Osteoblast (primary cell): Measurements from ENCODE around the gene SLC43A1. TPM values are rescaled to one million over a fixed set of nuclear protein-coding genes. Genes with fewer than 3 reads are reported as not detected.

Experiments used
- DNase-seq: peaks from one replicate; pipeline ENCODE4 v3.0.0; 2011; ENCODE audit warnings: low spot score, mixed read lengths; ENCODE audit not compliant: insufficient read length; ENCODE audit errors: missing footprints
- H2AFZ ChIP-seq: 2 replicates; pipeline ENCODE4 v1.6.0; 2011; ENCODE audit warnings: mild to moderate bottlenecking, low read length
- H3K27ac ChIP-seq: 2 replicates; pipeline ENCODE4 v1.5.1; 2011; ENCODE audit warnings: mild to moderate bottlenecking, low read depth, low read length, moderate library complexity
- H3K27me3 ChIP-seq: 2 replicates; pipeline ENCODE4 v1.6.0; 2012; ENCODE audit warnings: mild to moderate bottlenecking, control low read depth, inconsistent platforms, low read length, moderate library complexity; ENCODE audit not compliant: insufficient read depth
- H3K36me3 ChIP-seq: 2 replicates; pipeline ENCODE4 v1.5.1; 2011; ENCODE audit warnings: mild to moderate bottlenecking, low read length, control low read depth, moderate library complexity; ENCODE audit not compliant: insufficient read depth
- H3K4me1 ChIP-seq: 2 replicates; pipeline ENCODE4 v1.5.1; 2011; ENCODE audit warnings: mild to moderate bottlenecking, low read length, control low read depth, moderate library complexity; ENCODE audit not compliant: insufficient read depth
- H3K4me2 ChIP-seq: 2 replicates; pipeline ENCODE4 v1.6.0; 2011; ENCODE audit warnings: mild to moderate bottlenecking, low read length; ENCODE audit not compliant: insufficient read depth
- H3K4me3 ChIP-seq: fragments of 200-600 bp; sonication (generic); 3 replicates; pipeline ENCODE4 v1.5.1; 2012; ENCODE audit warnings: mild to moderate bottlenecking, low read length, inconsistent platforms; ENCODE audit not compliant: insufficient read depth
- H3K79me2 ChIP-seq: 2 replicates; pipeline ENCODE4 v1.6.0; 2012; ENCODE audit warnings: mild to moderate bottlenecking, low read length, control low read depth, inconsistent platforms; ENCODE audit not compliant: insufficient read depth
- H3K9me3 ChIP-seq: 2 replicates; pipeline ENCODE4 v1.5.1; 2011; ENCODE audit warnings: low read depth, low read length, control low read depth
- H4K20me1 ChIP-seq: 2 replicates; pipeline ENCODE4 v1.6.0; 2012; ENCODE audit warnings: mild to moderate bottlenecking, low read length, control low read depth; ENCODE audit not compliant: insufficient read depth
- total RNA-seq: library from RNA; depleted of rRNA; stranded (reverse); fragments of >200 nt; gene quantifications from 2 replicates; pipeline ENCODE4 v1.2.3, GENCODE V29; 2012
- TF ChIP-seq, protein P1 (sequence below): IDR thresholded peaks from 2 replicates; pipeline ENCODE4 v1.5.1; 2011; ENCODE audit warnings: mild to moderate bottlenecking, low read depth, low read length, moderate library complexity; ENCODE audit errors: extremely low read depth

SLC43A1 gene
- total RNA-seq, 1 donor = 18.5 TPM

DNA sequence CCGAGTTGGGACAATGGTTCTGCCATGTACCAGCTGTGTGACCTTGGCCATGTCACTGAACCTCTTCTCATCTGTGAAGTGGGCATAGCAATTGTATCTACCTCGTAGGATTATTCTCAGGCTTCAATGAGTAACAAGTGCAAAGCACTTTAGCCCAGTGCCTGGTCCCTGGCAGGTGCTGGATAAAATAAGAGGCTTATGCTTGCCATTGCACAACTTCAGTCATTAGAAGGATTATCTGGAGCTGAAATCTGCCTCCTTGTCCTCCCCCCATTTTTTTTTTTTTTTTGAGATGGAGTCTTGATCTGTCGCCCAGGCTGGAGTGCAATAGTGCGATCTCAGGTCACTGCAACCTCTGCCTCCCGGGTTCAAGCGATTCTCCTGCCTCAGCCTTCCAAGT lies 29.1 kb upstream of the SLC43A1 start:
- Histone ChIP-seq H3K4me3 (no peak overlapping the region), H3K9me3 (no peaks in the 10 kb centered on the region)
- TF ChIP-seq, protein P1, sequence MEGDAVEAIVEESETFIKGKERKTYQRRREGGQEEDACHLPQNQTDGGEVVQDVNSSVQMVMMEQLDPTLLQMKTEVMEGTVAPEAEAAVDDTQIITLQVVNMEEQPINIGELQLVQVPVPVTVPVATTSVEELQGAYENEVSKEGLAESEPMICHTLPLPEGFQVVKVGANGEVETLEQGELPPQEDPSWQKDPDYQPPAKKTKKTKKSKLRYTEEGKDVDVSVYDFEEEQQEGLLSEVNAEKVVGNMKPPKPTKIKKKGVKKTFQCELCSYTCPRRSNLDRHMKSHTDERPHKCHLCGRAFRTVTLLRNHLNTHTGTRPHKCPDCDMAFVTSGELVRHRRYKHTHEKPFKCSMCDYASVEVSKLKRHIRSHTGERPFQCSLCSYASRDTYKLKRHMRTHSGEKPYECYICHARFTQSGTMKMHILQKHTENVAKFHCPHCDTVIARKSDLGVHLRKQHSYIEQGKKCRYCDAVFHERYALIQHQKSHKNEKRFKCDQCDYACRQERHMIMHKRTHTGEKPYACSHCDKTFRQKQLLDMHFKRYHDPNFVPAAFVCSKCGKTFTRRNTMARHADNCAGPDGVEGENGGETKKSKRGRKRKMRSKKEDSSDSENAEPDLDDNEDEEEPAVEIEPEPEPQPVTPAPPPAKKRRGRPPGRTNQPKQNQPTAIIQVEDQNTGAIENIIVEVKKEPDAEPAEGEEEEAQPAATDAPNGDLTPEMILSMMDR = no peak

GRCh38 chr11:57543593-57543992 lies 28.1 kb upstream of the SLC43A1 start:
- TF ChIP-seq, protein P1 = no peak

More for the DNA sequence above, 29.1 kb upstream of the SLC43A1 start:
- Histone ChIP-seq H3K4me2 (no peak overlapping the region), H4K20me1 (no peaks in the 10 kb centered on the region), H3K27ac (no peak overlapping the region), H3K27me3 (peaks cover 5% of the 10 kb centered on the region), H3K4me1 (peaks cover 4% of the 10 kb centered on the region), H3K79me2 (no peaks in the 10 kb centered on the region), H2AFZ (no peak overlapping the region), H3K36me3 (peaks cover 4% of the 10 kb centered on the region)
- no peak for DNase-seq

DNA sequence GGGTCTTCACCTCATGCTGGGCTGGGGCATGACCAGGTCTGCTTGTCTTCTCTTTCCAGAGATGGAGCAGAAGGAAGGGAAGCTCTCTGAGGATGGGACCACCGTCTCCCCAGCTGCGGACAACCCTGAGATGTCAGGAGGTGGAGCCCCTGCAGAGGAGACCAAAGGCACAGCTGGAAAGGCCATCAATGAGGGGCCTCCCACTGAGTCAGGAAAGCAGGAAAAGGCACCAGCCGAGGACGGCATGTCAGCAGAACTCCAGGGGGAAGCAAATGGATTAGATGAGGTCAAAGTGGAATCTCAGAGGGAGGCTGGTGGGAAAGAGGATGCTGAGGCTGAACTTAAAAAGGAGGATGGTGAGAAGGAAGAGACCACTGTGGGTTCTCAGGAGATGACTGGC lies 27.1 kb upstream of the SLC43A1 start:
- Histone ChIP-seq H3K27ac (no peak overlapping the region), H3K79me2 (no peaks in the 10 kb centered on the region)

More at GRCh38 chr11:57543593-57543992, 28.1 kb upstream of the SLC43A1 start:
- no peak for DNase-seq
- Histone ChIP-seq H3K36me3 (no peaks in the 10 kb centered on the region), H2AFZ (no peak overlapping the region), H3K9me3 (no peaks in the 10 kb centered on the region), H3K27me3 (peaks cover 5% of the 10 kb centered on the region), H3K4me3 (no peak overlapping the region), H3K4me1 (peaks cover 4% of the 10 kb centered on the region), H3K27ac (no peak overlapping the region), H3K79me2 (no peaks in the 10 kb centered on the region), H4K20me1 (no peaks in the 10 kb centered on the region), H3K4me2 (no peak overlapping the region)

GRCh38 chr11:57541169-57541568 lies 25.7 kb upstream of the SLC43A1 start:
- Histone ChIP-seq H3K4me1 (no peaks in the 10 kb centered on the region), H3K27me3 (peaks cover 5% of the 10 kb centered on the region), H3K79me2 (no peaks in the 10 kb centered on the region), H3K4me3 (no peak overlapping the region), H4K20me1 (no peaks in the 10 kb centered on the region), H3K9me3 (no peaks in the 10 kb centered on the region), H3K36me3 (no peaks in the 10 kb centered on the region), H3K4me2 (no peak overlapping the region), H3K27ac (no peak overlapping the region), H2AFZ (no peak overlapping the region)
- TF ChIP-seq, protein P1 = no peak
- no peak for DNase-seq

More for the DNA sequence above, 27.1 kb upstream of the SLC43A1 start:
- no peak overlapping the region for H2AFZ ChIP-seq
- TF ChIP-seq, protein P1 = no peak
- no peak for DNase-seq
- H3K4me2 ChIP-seq = no peak overlapping the region
- H3K4me3 ChIP-seq = no peak overlapping the region
- H3K36me3 ChIP-seq = no peaks in the 10 kb centered on the region
- no peaks in the 10 kb centered on the region for H4K20me1 ChIP-seq
- no peaks in the 10 kb centered on the region for H3K9me3 ChIP-seq
- peaks cover 5% of the 10 kb centered on the region for H3K27me3 ChIP-seq
- H3K4me1 ChIP-seq = peaks cover 4% of the 10 kb centered on the region
